ENCODE results near the gene CPTP. TPM values are rescaled to one million over a fixed set of nuclear protein-coding genes. Genes with fewer than 3 reads are reported as not detected.

CPTP gene
- total and polyA plus RNA-seq, 2 of the 13 experiments (the other 11 are each of a cell fraction or from before 2014, with no cell fraction given) = 5.5 to 9.3 TPM

DNA sequence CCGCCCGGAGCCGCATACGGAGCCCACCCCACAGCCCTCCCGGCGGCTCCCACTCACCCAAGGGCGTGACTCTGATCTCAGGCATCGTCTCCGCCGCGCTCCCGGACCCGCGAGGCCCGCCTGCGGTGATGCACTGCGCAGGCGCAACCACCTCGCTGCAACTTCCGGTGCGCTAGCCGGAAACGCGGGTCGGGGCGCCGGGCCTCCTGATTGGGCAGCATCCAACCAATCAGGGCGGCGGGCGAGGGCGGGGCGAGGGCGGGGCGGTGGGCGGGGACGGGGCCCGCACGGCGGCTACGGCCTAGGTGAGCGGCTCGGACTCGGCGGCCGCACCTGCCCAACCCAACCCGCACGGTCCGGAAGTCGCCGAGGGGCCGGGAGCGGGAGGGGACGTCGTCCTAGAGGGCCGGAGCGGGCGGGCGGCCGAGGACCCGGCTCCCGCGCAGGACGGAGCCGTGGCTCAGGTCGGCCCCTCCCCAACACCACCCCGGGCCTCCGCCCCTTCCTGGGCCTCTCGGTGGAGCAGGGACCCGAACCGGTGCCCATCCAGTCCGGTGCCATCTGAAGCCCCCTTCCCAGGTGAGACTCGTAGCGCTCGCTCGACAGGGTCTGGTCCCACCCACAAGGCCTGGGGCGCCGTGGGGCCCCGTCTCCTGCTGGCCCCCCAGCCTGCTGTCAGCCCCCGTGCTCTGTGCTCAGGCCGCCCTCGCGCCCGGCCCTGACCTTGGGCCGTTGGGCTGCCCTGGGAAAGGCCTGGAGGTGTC, at the start of gene CPTP, which contains the start of gene INTS11 (continued):
- TF ChIP-seq ZNF530 (CRISPR knock-in tag; IDR thresholded peaks at IDR 0.05; ENCODE audit: low read depth) (0 out of 2 replicates have a peak, but pooled peaks have one; percentile 33), ZSCAN29 (CRISPR knock-in tag; conservative IDR thresholded peaks at IDR 0.05) (no peak), ZEB1 (IDR thresholded peaks at IDR 0.05; ENCODE audit: insufficient replicate concordance, low read depth) (peak; percentile 76), ZNF776 (CRISPR knock-in tag; IDR thresholded peaks at IDR 0.05) (no peak; the same call in 1 of the 2 replicates), ZNF44 (CRISPR knock-in tag; IDR thresholded peaks at IDR 0.05) (peak; percentile 31; the same call in 1 of the 2 replicates), ZNF354B (CRISPR knock-in tag; IDR thresholded peaks at IDR 0.05) (no peak), SP4 (CRISPR knock-in tag; IDR thresholded peaks at IDR 0.05) (peak; percentile 73), HES4 (CRISPR knock-in tag; IDR thresholded peaks at IDR 0.05; ENCODE audit: borderline replicate concordance) (peak; percentile 45; the same call in 1 of the 2 replicates), ZSCAN20 (CRISPR knock-in tag; IDR thresholded peaks at IDR 0.05; ENCODE audit: borderline replicate concordance) (peak; percentile 59; the same call in 1 of the 2 replicates), ZNF549 (CRISPR knock-in tag; IDR thresholded peaks at IDR 0.05) (no peak), ZNF547 (CRISPR knock-in tag; IDR thresholded peaks at IDR 0.05) (0 out of 2 replicates have a peak, but pooled peaks have one; percentile 47), ZNF616 (CRISPR knock-in tag; IDR thresholded peaks at IDR 0.05; ENCODE audit: low read depth) (0 out of 2 replicates have a peak, but pooled peaks have one; percentile 65), ZNF460 (CRISPR knock-in tag; IDR thresholded peaks at IDR 0.05; ENCODE audit: borderline replicate concordance) (no peak), ELF4 (CRISPR knock-in tag; IDR thresholded peaks at IDR 0.05; ENCODE audit: borderline replicate concordance) (0 out of 2 replicates have a peak, but pooled peaks have one; percentile 35), ZIK1 (CRISPR knock-in tag; IDR thresholded peaks at IDR 0.05; ENCODE audit: borderline replicate concordance, low read depth) (0 out of 2 replicates have a peak, but pooled peaks have one; percentile 15)
- TF ChIP-seq, protein P1, sequence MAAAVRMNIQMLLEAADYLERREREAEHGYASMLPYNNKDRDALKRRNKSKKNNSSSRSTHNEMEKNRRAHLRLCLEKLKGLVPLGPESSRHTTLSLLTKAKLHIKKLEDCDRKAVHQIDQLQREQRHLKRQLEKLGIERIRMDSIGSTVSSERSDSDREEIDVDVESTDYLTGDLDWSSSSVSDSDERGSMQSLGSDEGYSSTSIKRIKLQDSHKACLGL (CRISPR knock-in tag; IDR thresholded peaks at IDR 0.05) = peak; percentile 78; the same call in 1 of the 2 replicates
- TF ChIP-seq, protein P2, sequence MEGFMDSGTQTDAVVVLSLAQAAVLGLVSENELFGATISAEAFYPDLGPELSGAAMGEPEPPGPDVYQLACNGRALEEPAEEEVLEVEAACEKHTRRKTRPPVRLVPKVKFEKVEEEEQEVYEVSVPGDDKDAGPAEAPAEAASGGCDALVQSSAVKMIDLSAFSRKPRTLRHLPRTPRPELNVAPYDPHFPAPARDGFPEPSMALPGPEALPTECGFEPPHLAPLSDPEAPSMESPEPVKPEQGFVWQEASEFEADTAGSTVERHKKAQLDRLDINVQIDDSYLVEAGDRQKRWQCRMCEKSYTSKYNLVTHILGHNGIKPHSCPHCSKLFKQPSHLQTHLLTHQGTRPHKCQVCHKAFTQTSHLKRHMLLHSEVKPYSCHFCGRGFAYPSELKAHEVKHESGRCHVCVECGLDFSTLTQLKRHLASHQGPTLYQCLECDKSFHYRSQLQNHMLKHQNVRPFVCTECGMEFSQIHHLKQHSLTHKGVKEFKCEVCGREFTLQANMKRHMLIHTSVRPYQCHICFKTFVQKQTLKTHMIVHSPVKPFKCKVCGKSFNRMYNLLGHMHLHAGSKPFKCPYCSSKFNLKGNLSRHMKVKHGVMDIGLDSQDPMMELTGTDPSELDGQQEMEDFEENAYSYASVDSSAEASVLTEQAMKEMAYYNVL (CRISPR knock-in tag; IDR thresholded peaks at IDR 0.05; ENCODE audit: borderline replicate concordance) = peak; percentile 56
- TF ChIP-seq, protein P3, sequence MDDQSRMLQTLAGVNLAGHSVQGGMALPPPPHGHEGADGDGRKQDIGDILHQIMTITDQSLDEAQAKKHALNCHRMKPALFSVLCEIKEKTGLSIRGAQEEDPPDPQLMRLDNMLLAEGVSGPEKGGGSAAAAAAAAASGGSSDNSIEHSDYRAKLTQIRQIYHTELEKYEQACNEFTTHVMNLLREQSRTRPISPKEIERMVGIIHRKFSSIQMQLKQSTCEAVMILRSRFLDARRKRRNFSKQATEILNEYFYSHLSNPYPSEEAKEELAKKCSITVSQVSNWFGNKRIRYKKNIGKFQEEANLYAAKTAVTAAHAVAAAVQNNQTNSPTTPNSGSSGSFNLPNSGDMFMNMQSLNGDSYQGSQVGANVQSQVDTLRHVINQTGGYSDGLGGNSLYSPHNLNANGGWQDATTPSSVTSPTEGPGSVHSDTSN (CRISPR knock-in tag; IDR thresholded peaks at IDR 0.05; ENCODE audit: borderline replicate concordance) = no peak
- TF ChIP-seq, protein P4, sequence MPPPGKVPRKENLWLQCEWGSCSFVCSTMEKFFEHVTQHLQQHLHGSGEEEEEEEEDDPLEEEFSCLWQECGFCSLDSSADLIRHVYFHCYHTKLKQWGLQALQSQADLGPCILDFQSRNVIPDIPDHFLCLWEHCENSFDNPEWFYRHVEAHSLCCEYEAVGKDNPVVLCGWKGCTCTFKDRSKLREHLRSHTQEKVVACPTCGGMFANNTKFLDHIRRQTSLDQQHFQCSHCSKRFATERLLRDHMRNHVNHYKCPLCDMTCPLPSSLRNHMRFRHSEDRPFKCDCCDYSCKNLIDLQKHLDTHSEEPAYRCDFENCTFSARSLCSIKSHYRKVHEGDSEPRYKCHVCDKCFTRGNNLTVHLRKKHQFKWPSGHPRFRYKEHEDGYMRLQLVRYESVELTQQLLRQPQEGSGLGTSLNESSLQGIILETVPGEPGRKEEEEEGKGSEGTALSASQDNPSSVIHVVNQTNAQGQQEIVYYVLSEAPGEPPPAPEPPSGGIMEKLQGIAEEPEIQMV (CRISPR knock-in tag; IDR thresholded peaks at IDR 0.05; ENCODE audit: low read depth) = no peak
- TF ChIP-seq, protein P5, sequence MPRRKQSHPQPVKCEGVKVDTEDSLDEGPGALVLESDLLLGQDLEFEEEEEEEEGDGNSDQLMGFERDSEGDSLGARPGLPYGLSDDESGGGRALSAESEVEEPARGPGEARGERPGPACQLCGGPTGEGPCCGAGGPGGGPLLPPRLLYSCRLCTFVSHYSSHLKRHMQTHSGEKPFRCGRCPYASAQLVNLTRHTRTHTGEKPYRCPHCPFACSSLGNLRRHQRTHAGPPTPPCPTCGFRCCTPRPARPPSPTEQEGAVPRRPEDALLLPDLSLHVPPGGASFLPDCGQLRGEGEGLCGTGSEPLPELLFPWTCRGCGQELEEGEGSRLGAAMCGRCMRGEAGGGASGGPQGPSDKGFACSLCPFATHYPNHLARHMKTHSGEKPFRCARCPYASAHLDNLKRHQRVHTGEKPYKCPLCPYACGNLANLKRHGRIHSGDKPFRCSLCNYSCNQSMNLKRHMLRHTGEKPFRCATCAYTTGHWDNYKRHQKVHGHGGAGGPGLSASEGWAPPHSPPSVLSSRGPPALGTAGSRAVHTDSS (CRISPR knock-in tag; conservative IDR thresholded peaks at IDR 0.05) = 0 out of 2 replicates have a peak, but pooled peaks have one; percentile 18
